Adrenal gland (tissue), 19 donors: ENCODE results near the gene DEAF1. TPM values are rescaled to one million over a fixed set of nuclear protein-coding genes. Genes with fewer than 3 reads are reported as not detected.
"Not testable (repeated sequence)": the region's sequence is repeated elsewhere in the genome, so short reads cannot be mapped to it uniquely, and the experiment has no call there.

ENCODE experiments used
- DNase-seq, 7 donors: peaks; one replicate each; pipeline ENCODE4 v3.0.0-alpha.2; 2019 to 2020
- H3K27ac ChIP-seq, 5 donors: fragments of 200-600 bp; sonication (generic) in 4 of 5; 1 replicate in 3 of 5; 2 replicates in 2 of 5; pipeline versions ENCODE4 v1.5.1 to v1.8.0; 2016 to 2020; ENCODE audit warnings: mild to moderate bottlenecking in 1 of 5
- H3K27me3 ChIP-seq: fragments of 200-600 bp; 2 replicates; pipeline ENCODE4 v1.8.0; 2021
- H3K36me3 ChIP-seq, 2 donors: fragments of 200-600 bp; replicated peaks in 1 of 2; 1 replicate in 1 of 2; 2 replicates in 1 of 2; pipeline versions ENCODE4 v1.5.1 to v1.8.0; 2018 to 2022
- H3K4me1 ChIP-seq, 2 donors: fragments of 200-600 bp; replicated peaks in 1 of 2; 1 replicate in 1 of 2; 2 replicates in 1 of 2; pipeline versions ENCODE4 v1.5.1 to v1.8.0; 2018 to 2021
- H3K4me3 ChIP-seq, 4 donors: fragments of 200-600 bp; sonication (generic) in 3 of 4; one replicate each; pipeline ENCODE4 v1.5.1; 2016 to 2018
- H3K9me3 ChIP-seq, 3 donors: fragments of 200-600 bp; sonication (generic) in 1 of 3; replicated peaks in 1 of 3; 1 replicate in 2 of 3; 2 replicates in 1 of 3; pipeline versions ENCODE4 v1.5.1 to v1.8.0; 2016 to 2021
- POLR2A ChIP-seq, 2 donors: fragments of 450-650 bp; IDR thresholded peaks; one replicate each; pipeline ENCODE4 v1.6.1; 2017; ENCODE audit warnings: antibody characterized with exemption in 2 of 2, mild to moderate bottlenecking in 2 of 2, moderate library complexity in 1 of 2
- WGBS, 4 donors: extraction: QIAGEN DNeasy Blood & Tissue Kit in 2 of 4; methylation state at CpG; one replicate each; pipeline versions ENCODE4 v1.1.5 to v1.1.7; 2013 to 2017; 5-methylcytosine and 5-hydroxymethylcytosine counted together
- intact Hi-C, 2 donors: fragments of 100-400 bp; cut with DNase I; formaldehyde crosslinking; loops; one replicate each; pipeline versions ENCODE4 v1.14.1 to v1.15.0; 2022 to 2023
- long read RNA-seq, 10 donors: library from polyadenylated mRNA in 3 of 10; unstranded in 2 of 10; stranded (forward) in 1 of 10; transcript quantifications; one replicate each; pipeline ENCODE4 v2.0.0 and lab custom pipeline, GENCODE V29; 2021 to 2026
- polyA plus RNA-seq, 3 donors: library from polyadenylated mRNA; stranded (reverse); fragments of 200-250 nt in 2 of 3; fragments of 350-450 nt in 1 of 3; fragmentation: Illumina TruSeq in 1 of 3; extraction: RNeasy Lipid Tissue Mini Kit (QIAGEN cat#74804) in 1 of 3; gene quantifications; one replicate each; pipeline ENCODE4 v1.2.3, GENCODE V29; 2013 to 2014
- total RNA-seq, 9 donors: library from RNA; depleted of rRNA in 4 of 9; stranded (reverse); fragments of >200 nt in 4 of 9; fragments of 120-200 nt in 1 of 9; fragmentation: NEBNext Ultra II Directional in 1 of 9; extraction: Animal tissue kit (Norgen Biotek cat#: 25700) in 1 of 9; gene quantifications; one replicate each; pipeline versions ENCODE4 v1.1.0 to v1.2.4, GENCODE V29; 2013 to 2023
- TF ChIP-seq, protein P1 (sequence below), 6 experiments: fragments of 450-650 bp in 4 of 6; fragments of 200-600 bp in 2 of 6; sonication (generic) in 1 of 6; IDR thresholded peaks; 1 replicate in 5 of 6; 2 replicates in 1 of 6; pipeline versions ENCODE4 v1.5.1 to v1.8.0; 2016 to 2021; ENCODE audit warnings: antibody characterized with exemption in 6 of 6, mild to moderate bottlenecking in 2 of 6, moderate library complexity in 1 of 6
- donor health status: healthy with polysubstance abuse.
- donor health status: Bipolar disorder and iron deficiency.
- donor health status: DM: yes; HTN: yes; CAD: no.
- donor health status: DM: no; HTN: no; CAD: no.
- donor health status: DM: no; HTN: no; CAD: no.
- donor health status: DM: yes; HTN: yes; CAD: no.

DEAF1 gene, protein sequence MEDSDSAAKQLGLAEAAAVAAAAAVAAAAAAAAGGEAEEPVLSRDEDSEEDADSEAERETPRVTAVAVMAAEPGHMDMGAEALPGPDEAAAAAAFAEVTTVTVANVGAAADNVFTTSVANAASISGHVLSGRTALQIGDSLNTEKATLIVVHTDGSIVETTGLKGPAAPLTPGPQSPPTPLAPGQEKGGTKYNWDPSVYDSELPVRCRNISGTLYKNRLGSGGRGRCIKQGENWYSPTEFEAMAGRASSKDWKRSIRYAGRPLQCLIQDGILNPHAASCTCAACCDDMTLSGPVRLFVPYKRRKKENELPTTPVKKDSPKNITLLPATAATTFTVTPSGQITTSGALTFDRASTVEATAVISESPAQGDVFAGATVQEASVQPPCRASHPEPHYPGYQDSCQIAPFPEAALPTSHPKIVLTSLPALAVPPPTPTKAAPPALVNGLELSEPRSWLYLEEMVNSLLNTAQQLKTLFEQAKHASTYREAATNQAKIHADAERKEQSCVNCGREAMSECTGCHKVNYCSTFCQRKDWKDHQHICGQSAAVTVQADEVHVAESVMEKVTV
- total RNA-seq (10 to 100 TPM; 32.8 to 57.3 (median 54.8) TPM), polyA plus RNA-seq (100 to 1,000 TPM in 1 of 3 donors, 10 to 100 TPM in 2; 20.6 to 131 (median 67.0) TPM)
- long read RNA-seq, donor 1, transcript DEAF1-201 (12 exons, 2,500 nt) = major isoform, 13 of 24 reads
- long read RNA-seq, donor 1, partial matches to known transcripts = 5 of 24 reads
- long read RNA-seq, donor 1, other reads (novel, unspliced or antisense) = 5 of 24 reads
- long read RNA-seq, donor 2, partial matches to known transcripts = 6 of 26 reads
- long read RNA-seq, donor 2, other reads (novel, unspliced or antisense) = 17 of 26 reads
- long read RNA-seq, donor 3, transcript DEAF1-201 (12 exons, 2,500 nt) = major isoform, 5 of 18 reads
- long read RNA-seq, donor 3, partial matches to known transcripts = 5 of 18 reads
- long read RNA-seq, donor 3, other reads (novel, unspliced or antisense) = 8 of 18 reads
- long read RNA-seq, donor 4, partial matches to known transcripts = 1 of 6 reads
- long read RNA-seq, donor 4, other reads (novel, unspliced or antisense) = 4 of 6 reads
- long read RNA-seq, donor 5, transcript DEAF1-201 (12 exons, 2,500 nt) = major isoform, 178 of 242 reads
- long read RNA-seq, donor 5, partial matches to known transcripts = 11 of 242 reads
- long read RNA-seq, donor 5, other reads (novel, unspliced or antisense) = 53 of 242 reads
- long read RNA-seq, donor 6, partial matches to known transcripts = 2 of 6 reads
- long read RNA-seq, donor 6, other reads (novel, unspliced or antisense) = 3 of 6 reads
- long read RNA-seq, donor 7, transcript DEAF1-201 (12 exons, 2,500 nt) = major isoform, 7 of 16 reads
- long read RNA-seq, donor 7, partial matches to known transcripts = 0 of 16 reads
- long read RNA-seq, donor 7, other reads (novel, unspliced or antisense) = 8 of 16 reads
- long read RNA-seq, donor 8, transcript DEAF1-201 (12 exons, 2,500 nt) = major isoform, 13 of 62 reads
- long read RNA-seq, donor 8, partial matches to known transcripts = 36 of 62 reads
- long read RNA-seq, donor 8, other reads (novel, unspliced or antisense) = 11 of 62 reads
- long read RNA-seq, donor 9, transcript DEAF1-201 (12 exons, 2,500 nt) = major isoform, 7 of 15 reads
- long read RNA-seq, donor 9, partial matches to known transcripts = 0 of 15 reads
- long read RNA-seq, donor 9, other reads (novel, unspliced or antisense) = 7 of 15 reads
- long read RNA-seq, donor 10, transcript DEAF1-201 (12 exons, 2,500 nt) = major isoform, 7 of 22 reads
- long read RNA-seq, donor 10, partial matches to known transcripts = 7 of 22 reads
- long read RNA-seq, donor 10, other reads (novel, unspliced or antisense) = 8 of 22 reads

DNA sequence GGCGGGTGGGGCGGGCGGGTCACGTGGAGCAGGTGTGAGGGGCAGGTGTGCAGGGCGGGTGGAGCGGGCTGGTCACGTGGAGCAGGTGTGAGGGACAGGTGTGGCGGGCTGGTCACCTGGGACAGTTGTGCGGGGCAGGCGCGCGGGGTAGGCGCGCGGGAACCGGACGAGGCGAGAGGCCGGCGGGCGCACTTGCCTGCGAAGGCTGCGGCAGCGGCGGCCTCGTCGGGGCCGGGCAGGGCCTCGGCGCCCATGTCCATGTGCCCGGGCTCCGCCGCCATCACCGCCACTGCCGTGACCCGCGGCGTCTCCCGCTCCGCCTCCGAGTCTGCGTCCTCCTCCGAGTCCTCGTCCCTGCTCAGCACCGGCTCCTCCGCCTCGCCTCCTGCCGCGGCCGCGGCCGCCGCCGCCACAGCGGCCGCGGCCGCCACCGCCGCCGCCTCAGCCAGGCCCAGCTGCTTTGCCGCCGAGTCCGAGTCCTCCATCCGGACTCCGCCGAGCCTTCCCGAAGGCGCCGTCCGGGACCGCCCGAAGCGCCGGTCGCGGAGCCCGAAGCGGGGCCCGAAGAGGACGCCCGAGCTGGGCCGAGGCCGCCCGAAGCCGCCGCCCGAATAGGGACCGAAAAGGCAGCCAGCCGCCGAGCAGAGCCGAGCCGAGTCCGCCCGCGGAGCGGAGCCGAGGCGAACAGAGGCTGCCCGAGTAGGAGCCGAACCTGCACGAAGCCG is at the start of gene DEAF1:
DEAF1 (minus strand) TSS at position 660 of the 725 bp plus-strand sequence; CDS start at position 485, 175 bp downstream.
- no peaks in the 10 kb centered on the region for H3K9me3 ChIP-seq
- H3K36me3 ChIP-seq = peaks cover 0 to 6% of the 10 kb centered on the region in 2 donors
- peak within 1 kb of the TSS in 3 of 4 donors; percentile 73 to 87 (median 78) for H3K4me3 ChIP-seq
- peaks cover 29 to 37% of the 10 kb centered on the region in 2 donors for H3K4me1 ChIP-seq
- 3 to 6% (median 3%) methylated on average over 20 to 98 of the region's 103 CpGs for WGBS, 4 donors
- intact Hi-C loops = no loop called here
- H3K27ac ChIP-seq = peak within 1 kb of the TSS; percentile 99 to 100 (median 100)
- peak in 1 of 2 donors; percentile 7 for TF ChIP-seq POLR2A (IDR thresholded peaks at IDR 0.05)
- TF ChIP-seq, protein P1, sequence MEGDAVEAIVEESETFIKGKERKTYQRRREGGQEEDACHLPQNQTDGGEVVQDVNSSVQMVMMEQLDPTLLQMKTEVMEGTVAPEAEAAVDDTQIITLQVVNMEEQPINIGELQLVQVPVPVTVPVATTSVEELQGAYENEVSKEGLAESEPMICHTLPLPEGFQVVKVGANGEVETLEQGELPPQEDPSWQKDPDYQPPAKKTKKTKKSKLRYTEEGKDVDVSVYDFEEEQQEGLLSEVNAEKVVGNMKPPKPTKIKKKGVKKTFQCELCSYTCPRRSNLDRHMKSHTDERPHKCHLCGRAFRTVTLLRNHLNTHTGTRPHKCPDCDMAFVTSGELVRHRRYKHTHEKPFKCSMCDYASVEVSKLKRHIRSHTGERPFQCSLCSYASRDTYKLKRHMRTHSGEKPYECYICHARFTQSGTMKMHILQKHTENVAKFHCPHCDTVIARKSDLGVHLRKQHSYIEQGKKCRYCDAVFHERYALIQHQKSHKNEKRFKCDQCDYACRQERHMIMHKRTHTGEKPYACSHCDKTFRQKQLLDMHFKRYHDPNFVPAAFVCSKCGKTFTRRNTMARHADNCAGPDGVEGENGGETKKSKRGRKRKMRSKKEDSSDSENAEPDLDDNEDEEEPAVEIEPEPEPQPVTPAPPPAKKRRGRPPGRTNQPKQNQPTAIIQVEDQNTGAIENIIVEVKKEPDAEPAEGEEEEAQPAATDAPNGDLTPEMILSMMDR (IDR thresholded peaks at IDR 0.05) = peak in 1 of 6 experiments; percentile 2
- peak; percentile 98 to 100 (median 99) for DNase-seq
- H3K27me3 ChIP-seq = no peaks in the 10 kb centered on the region

DNA sequence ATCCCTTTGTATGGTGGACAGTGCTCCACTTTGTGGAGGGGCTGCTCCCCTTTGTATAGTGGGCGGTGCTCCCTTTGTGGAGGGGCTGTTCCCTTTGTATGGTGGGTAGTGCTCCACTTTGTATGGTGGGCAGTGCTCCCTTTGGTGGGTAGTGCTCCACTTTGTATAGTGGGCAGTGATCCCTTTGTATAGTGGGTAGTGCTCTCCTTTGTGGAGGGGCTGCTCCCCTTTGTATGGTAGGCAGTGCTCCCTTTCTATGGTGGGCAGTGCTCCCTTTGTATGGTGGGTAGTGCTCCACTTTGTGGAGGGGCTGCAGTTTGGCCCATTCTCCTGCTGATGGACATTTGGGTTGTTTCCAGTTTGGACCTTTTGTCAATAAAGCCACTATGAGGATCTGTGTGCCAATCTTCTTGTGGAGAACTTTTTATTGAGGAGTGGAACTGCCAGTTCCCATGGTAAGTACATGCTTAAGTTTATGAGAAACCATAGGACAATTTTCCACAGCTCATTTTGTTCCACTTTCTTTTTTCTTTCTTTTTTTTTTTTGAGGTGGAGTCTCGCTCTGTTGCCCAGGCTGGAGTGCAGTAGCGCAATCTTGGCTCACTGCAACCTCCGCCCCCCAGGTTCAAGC is 47.7 kb upstream of the DEAF1 start:
- H3K27me3 ChIP-seq = no peaks in the 10 kb centered on the region
- intact Hi-C loops = no loop called here
- peaks cover 8% of the 10 kb centered on the region in 2 donors for H3K4me1 ChIP-seq
- WGBS, 4 donors = 93 to 98% (median 94%) methylated on average over 4 of the region's 4 CpGs
- H3K27ac ChIP-seq = no peak overlapping the region
- H3K36me3 ChIP-seq = no peaks in the 10 kb centered on the region
- DNase-seq = no peak
- TF ChIP-seq, protein P1 (IDR thresholded peaks at IDR 0.05) = no peak
- no peak for TF ChIP-seq POLR2A (IDR thresholded peaks at IDR 0.05)
- no peaks in the 10 kb centered on the region for H3K9me3 ChIP-seq
- H3K4me3 ChIP-seq = no peak overlapping the region

DNA sequence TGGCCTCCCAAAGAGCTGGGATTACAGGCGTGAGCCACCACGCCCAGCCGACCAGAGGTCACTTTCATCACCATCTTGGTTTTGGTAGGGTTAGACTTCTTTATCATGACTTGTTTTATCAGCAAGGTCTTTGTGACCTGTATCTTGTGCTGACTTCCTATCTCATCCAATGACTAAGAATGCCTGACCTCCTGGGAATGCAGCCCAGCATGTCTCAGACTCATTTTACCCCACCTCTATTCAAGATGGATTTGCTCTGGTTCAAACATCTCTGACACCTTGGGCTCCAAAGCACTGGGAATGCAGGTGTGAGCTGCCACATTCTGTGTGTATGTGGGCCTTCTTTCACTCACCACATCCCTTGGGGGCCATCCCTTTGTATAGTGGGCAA is 47.1 kb upstream of the DEAF1 start:
- 26 to 51% (median 40%) methylated on average over 3 of the region's 3 CpGs for whole genome bisulfite sequencing, 4 donors
- no peaks in the 10 kb centered on the region for H3K27me3 ChIP-seq
- intact Hi-C loops = no loop called here
- no peak for TF ChIP-seq POLR2A (IDR thresholded peaks at IDR 0.05)
- TF ChIP-seq, protein P1 (IDR thresholded peaks at IDR 0.05) = no peak
- H3K4me3 ChIP-seq = no peak overlapping the region
- peak in 1 of 7 donors; percentile 32 for DNase-seq
- no peak overlapping the region for H3K27ac ChIP-seq
- H3K9me3 ChIP-seq = no peaks in the 10 kb centered on the region
- no peaks in the 10 kb centered on the region for H3K36me3 ChIP-seq
- H3K4me1 ChIP-seq = peaks cover 8% of the 10 kb centered on the region in 2 donors

DNA sequence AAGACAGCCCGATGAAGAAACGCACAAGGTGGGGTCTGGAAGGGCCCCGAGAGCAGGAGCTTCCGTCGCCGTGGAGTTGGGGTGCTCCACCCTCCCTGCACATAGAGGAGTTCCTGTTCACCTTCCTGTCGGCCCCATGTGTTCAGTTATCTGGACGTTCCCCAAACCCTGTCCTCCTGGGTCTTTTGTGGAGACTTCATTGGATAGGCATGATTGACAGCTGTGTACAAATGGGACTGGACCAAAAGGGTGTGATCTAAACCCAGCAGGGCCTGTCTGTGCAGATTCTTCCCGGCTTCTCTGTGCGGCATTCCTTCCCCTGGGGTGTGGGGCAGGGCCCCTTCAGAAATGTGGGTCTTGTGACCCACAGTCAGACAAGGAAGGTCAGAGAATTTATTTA is 42.9 kb upstream of the DEAF1 start:
- 54 to 60% (median 59%) methylated on average over 9 to 10 of the region's 10 CpGs for WGBS, 4 donors
- intact Hi-C loops, H3K27me3 ChIP-seq, H3K4me1 ChIP-seq, DNase-seq, H3K36me3 ChIP-seq, H3K9me3 ChIP-seq, H3K27ac ChIP-seq, H3K4me3 ChIP-seq: not testable (repeated sequence)
